ENCODE results near the gene ZNF576.

- no peak for TF ChIP-seq CTCF (IDR thresholded peaks at IDR 0.05; ENCODE audit: insufficient read depth, low read depth, low read length)
- TF ChIP-seq EZH2 (IDR thresholded peaks at IDR 0.05; ENCODE audit: insufficient read depth, low read length), result no peak
These were observed 14.9 kb upstream of the ZNF576 start for GRCh38 chr19:43581467-43581866.
